ENCODE results near the gene FBXW8. TPM values are rescaled to one million over a fixed set of nuclear protein-coding genes. Genes with fewer than 3 reads are reported as not detected.

Gene FBXW8
- total RNA-seq, 1 donor from 2014 or later: 32.1 TPM

GRCh38 chr12:117024961-117025480 is 114.3 kb downstream of the FBXW8 start:
- H3K4me3 Mint-ChIP-seq (ENCODE audit: unreplicated experiment): no peak overlapping the region
- no peak for DNase-seq (ENCODE audit: extremely low spot score, unreplicated experiment)
- no peaks in the 10 kb centered on the region for H3K9me3 Mint-ChIP-seq (ENCODE audit: unreplicated experiment)
- no peak overlapping the region for H3K27ac Mint-ChIP-seq (ENCODE audit: unreplicated experiment)
- no peak for TF ChIP-seq CTCF (IDR thresholded peaks at IDR 0.05)
- peaks cover 9% of the 10 kb centered on the region for H3K4me1 Mint-ChIP-seq (ENCODE audit: unreplicated experiment)
- no peaks in the 10 kb centered on the region for H3K27me3 Mint-ChIP-seq (ENCODE audit: unreplicated experiment)
- peaks cover 18% of the 10 kb centered on the region for H3K36me3 Mint-ChIP-seq (ENCODE audit: unreplicated experiment)

- peaks cover 9% of the 10 kb centered on the region for H3K4me1 Mint-ChIP-seq (ENCODE audit: unreplicated experiment)
- DNase-seq (ENCODE audit: extremely low spot score, unreplicated experiment): no peak
- H3K36me3 Mint-ChIP-seq (ENCODE audit: unreplicated experiment): peaks cover 20% of the 10 kb centered on the region
- H3K27me3 Mint-ChIP-seq (ENCODE audit: unreplicated experiment): no peaks in the 10 kb centered on the region
- no peaks in the 10 kb centered on the region for H3K9me3 Mint-ChIP-seq (ENCODE audit: unreplicated experiment)
- H3K27ac Mint-ChIP-seq (ENCODE audit: unreplicated experiment): peak overlapping the region; percentile 52
- no peak overlapping the region for H3K4me3 Mint-ChIP-seq (ENCODE audit: unreplicated experiment)
- TF ChIP-seq CTCF (IDR thresholded peaks at IDR 0.05): peak; percentile 92
Observed at GRCh38 chr12:117025481-117026151, 114.9 kb downstream of the FBXW8 start.

GRCh38 chr12:117026343-117026742 is 115.6 kb downstream of the FBXW8 start:
- DNase-seq (ENCODE audit: extremely low spot score, unreplicated experiment): no peak
- Mint-ChIP-seq H3K4me1 (ENCODE audit: unreplicated experiment) (peaks cover 9% of the 10 kb centered on the region), H3K4me3 (ENCODE audit: unreplicated experiment) (no peak overlapping the region), H3K27ac (ENCODE audit: unreplicated experiment) (no peak overlapping the region), H3K27me3 (ENCODE audit: unreplicated experiment) (no peaks in the 10 kb centered on the region), H3K36me3 (ENCODE audit: unreplicated experiment) (peaks cover 26% of the 10 kb centered on the region), H3K9me3 (ENCODE audit: unreplicated experiment) (no peaks in the 10 kb centered on the region)
- TF ChIP-seq CTCF (IDR thresholded peaks at IDR 0.05): no peak

GRCh38 chr12:117026921-117027250 is 116.1 kb downstream of the FBXW8 start:
- Mint-ChIP-seq H3K9me3 (ENCODE audit: unreplicated experiment) (no peaks in the 10 kb centered on the region), H3K27ac (ENCODE audit: unreplicated experiment) (no peak overlapping the region), H3K36me3 (ENCODE audit: unreplicated experiment) (peaks cover 26% of the 10 kb centered on the region), H3K27me3 (ENCODE audit: unreplicated experiment) (no peaks in the 10 kb centered on the region), H3K4me1 (ENCODE audit: unreplicated experiment) (peaks cover 5% of the 10 kb centered on the region), H3K4me3 (ENCODE audit: unreplicated experiment) (no peak overlapping the region)
- TF ChIP-seq CTCF (IDR thresholded peaks at IDR 0.05): no peak
- DNase-seq (ENCODE audit: extremely low spot score, unreplicated experiment): no peak

- DNase-seq (ENCODE audit: extremely low spot score, unreplicated experiment): no peak
- Mint-ChIP-seq H3K9me3 (ENCODE audit: unreplicated experiment) (no peaks in the 10 kb centered on the region), H3K27ac (ENCODE audit: unreplicated experiment) (no peak overlapping the region), H3K4me1 (ENCODE audit: unreplicated experiment) (peaks cover 4% of the 10 kb centered on the region), H3K36me3 (ENCODE audit: unreplicated experiment) (peaks cover 26% of the 10 kb centered on the region), H3K4me3 (ENCODE audit: unreplicated experiment) (no peak overlapping the region), H3K27me3 (ENCODE audit: unreplicated experiment) (no peaks in the 10 kb centered on the region)
- TF ChIP-seq CTCF (IDR thresholded peaks at IDR 0.05): no peak
Observed at GRCh38 chr12:117027251-117028086, 116.7 kb downstream of the FBXW8 start.
